Lung (tissue), 12 donors: Measurements from ENCODE around the gene AFG1L. TPM values are rescaled to one million over a fixed set of nuclear protein-coding genes. Genes with fewer than 3 reads are reported as not detected.

Experiments
- ATAC-seq: fragments of 200-7000 bp; cut with Tn5 transposase; one replicate; pipeline ENCODE4 v1.9.1; 2020; ENCODE audit warnings: moderate number of reproducible peaks; ENCODE audit not compliant: insufficient read depth, low FRiP score
- DNase-seq, 3 donors: peaks; one replicate each; pipeline ENCODE4 v3.0.0-alpha.2; 2013 to 2017
- H3K27ac ChIP-seq, 2 donors: one replicate each; pipeline ENCODE4 v1.5.1; 2013; ENCODE audit warnings: mild to moderate bottlenecking in 2 of 2, moderate library complexity in 2 of 2, control low read depth in 1 of 2, inconsistent platforms in 1 of 2, low read depth in 1 of 2, low read length in 1 of 2
- H3K27me3 ChIP-seq, 3 donors: one replicate each; pipeline ENCODE4 v1.5.1; 2013; ENCODE audit warnings: low read length in 2 of 3; ENCODE audit not compliant: control insufficient read depth in 3 of 3, insufficient read depth in 3 of 3
- H3K36me3 ChIP-seq, 4 donors: one replicate each; pipeline ENCODE4 v1.5.1; 2013; ENCODE audit warnings: low read length in 4 of 4, mild to moderate bottlenecking in 1 of 4, moderate library complexity in 1 of 4; ENCODE audit not compliant: control insufficient read depth in 4 of 4, insufficient read depth in 4 of 4
- H3K4me1 ChIP-seq, 5 donors: one replicate each; pipeline ENCODE4 v1.5.1; 2013; ENCODE audit warnings: low read length in 5 of 5, mild to moderate bottlenecking in 2 of 5, moderate library complexity in 1 of 5; ENCODE audit not compliant: control insufficient read depth in 5 of 5, insufficient read depth in 5 of 5
- H3K4me3 ChIP-seq: one replicate; pipeline ENCODE4 v1.5.1; 2013; ENCODE audit warnings: mild to moderate bottlenecking, control low read depth, moderate library complexity
- H3K9ac ChIP-seq, 2 donors: one replicate each; pipeline ENCODE4 v1.5.1; 2013; ENCODE audit warnings: low read length in 2 of 2, control low read depth in 1 of 2; ENCODE audit not compliant: insufficient read depth in 1 of 2
- H3K9me3 ChIP-seq, 4 donors: one replicate each; pipeline ENCODE4 v1.5.1; 2013; ENCODE audit warnings: low read length in 3 of 4, mild to moderate bottlenecking in 1 of 4, moderate library complexity in 1 of 4; ENCODE audit not compliant: control insufficient read depth in 4 of 4, insufficient read depth in 3 of 4
- CTCF ChIP-seq: IDR thresholded peaks from 2 replicates; pipeline ENCODE4 v1.5.1; 2012; ENCODE audit warnings: mild to moderate bottlenecking; ENCODE audit errors: control extremely low read depth, extremely low read depth
- WGBS, 2 donors: extraction: QIAGEN DNeasy Blood & Tissue Kit; methylation state at CpG; one replicate each; pipeline ENCODE4 v1.1.7; 2013; 5-methylcytosine and 5-hydroxymethylcytosine counted together
- polyA plus RNA-seq, 2 donors: library from polyadenylated mRNA; stranded (reverse); fragments of 200-250 nt; gene quantifications; one replicate each; pipeline ENCODE4 v1.2.1, GENCODE V29; 2013
- total RNA-seq, 2 donors: library from RNA; depleted of rRNA in 1 of 2; stranded (reverse); fragments of >200 nt in 1 of 2; gene quantifications; one replicate each; pipeline ENCODE4 v1.2.1, GENCODE V29; 2014 to 2021
- donor health status: control.
- donor health status: control.
- donor health status: Bipolar disorder and iron deficiency.
- donor health status: healthy.
- donor health status: DM: yes; HTN: yes; CAD: no.

AFG1L gene
- total and polyA plus RNA-seq, 4 donors, result 2.0 to 9.5 (median 5.5) TPM

- Histone ChIP-seq H3K4me3 (no peak overlapping the region), H3K9me3 (peaks cover 0 to 2% (median 0%) of the 10 kb centered on the region in 4 donors), H3K9ac (no peak overlapping the region), H3K4me1 (no peaks in the 10 kb centered on the region), H3K36me3 (no peaks in the 10 kb centered on the region), H3K27ac (no peak overlapping the region), H3K27me3 (no peaks in the 10 kb centered on the region)
- 96 to 98% methylated on average over 2 of the region's 2 CpGs for WGBS, 2 donors
- ATAC-seq, result no peak
- no peak for TF ChIP-seq CTCF
- no peak for DNase-seq
Observed at GRCh38 chr6:108473197-108473596, 178.3 kb downstream of the AFG1L start.

- ATAC-seq (no peak), DNase-seq (no peak)
- Histone ChIP-seq H3K36me3 (no peaks in the 10 kb centered on the region), H3K4me1 (no peaks in the 10 kb centered on the region), H3K4me3 (no peak overlapping the region), H3K27ac (no peak overlapping the region), H3K9me3 (peaks cover 0 to 2% (median 0%) of the 10 kb centered on the region in 4 donors), H3K9ac (no peak overlapping the region), H3K27me3 (no peaks in the 10 kb centered on the region)
- WGBS, 2 donors, result 71 to 87% methylated on average over 2 of the region's 2 CpGs
- TF ChIP-seq CTCF, result no peak
Observed at GRCh38 chr6:108476376-108476775, 181.5 kb downstream of the AFG1L start.

- Histone ChIP-seq H3K27me3 (no peaks in the 10 kb centered on the region), H3K9me3 (peaks cover 0 to 2% (median 0%) of the 10 kb centered on the region in 4 donors), H3K9ac (no peak overlapping the region), H3K36me3 (no peaks in the 10 kb centered on the region), H3K27ac (no peak overlapping the region), H3K4me1 (no peaks in the 10 kb centered on the region), H3K4me3 (no peak overlapping the region)
- TF ChIP-seq CTCF, result no peak
- WGBS, 2 donors, result 92% methylated on average over 8 of the region's 8 CpGs
- DNase-seq (no peak), ATAC-seq (no peak)
Observed at GRCh38 chr6:108476847-108477430, 182.1 kb downstream of the AFG1L start.

GRCh38 chr6:108482559-108482958, 187.7 kb downstream of the AFG1L start:
- no peak for DNase-seq
- 86 to 95% methylated on average over 2 of the region's 2 CpGs for WGBS, 2 donors
- Histone ChIP-seq H3K36me3 (no peaks in the 10 kb centered on the region), H3K9me3 (no peaks in the 10 kb centered on the region), H3K9ac (no peak overlapping the region), H3K4me1 (peaks cover 0 to 2% (median 0%) of the 10 kb centered on the region in 5 donors), H3K27ac (no peak overlapping the region), H3K4me3 (no peak overlapping the region), H3K27me3 (no peaks in the 10 kb centered on the region)
- TF ChIP-seq CTCF, result no peak
- no peak for ATAC-seq
